NCI-H345 treated with DMSO at 0.1 percent for 48 hours (cell line): Measurements from ENCODE around the gene AGXT.

Experiments
- DNase-seq: peaks from one replicate; lab custom pipeline; 2025; ENCODE audit not compliant: unreplicated experiment; lab: John Stamatoyannopoulos, UW

AGXT gene

DNA sequence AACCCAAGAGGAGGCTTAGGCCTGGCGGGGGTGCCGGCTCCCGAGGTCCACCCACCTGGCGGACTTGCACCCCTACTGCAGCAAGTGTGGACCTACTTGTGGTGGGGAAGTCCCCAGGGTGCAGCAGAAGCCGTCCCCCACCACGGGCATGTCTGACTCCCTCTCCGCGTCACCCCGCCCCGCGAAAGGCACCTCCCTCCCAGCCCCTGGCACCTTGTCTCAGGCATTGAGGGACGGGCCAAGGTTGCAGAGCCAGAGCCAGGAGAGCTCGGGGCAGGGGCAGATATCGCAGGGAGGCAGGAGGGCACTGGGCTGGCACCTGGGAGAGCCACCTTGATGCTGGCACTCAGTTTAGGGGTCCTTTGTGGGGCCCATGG is 56.6 kb downstream of the AGXT start:
- DNase-seq: no peak

DNA sequence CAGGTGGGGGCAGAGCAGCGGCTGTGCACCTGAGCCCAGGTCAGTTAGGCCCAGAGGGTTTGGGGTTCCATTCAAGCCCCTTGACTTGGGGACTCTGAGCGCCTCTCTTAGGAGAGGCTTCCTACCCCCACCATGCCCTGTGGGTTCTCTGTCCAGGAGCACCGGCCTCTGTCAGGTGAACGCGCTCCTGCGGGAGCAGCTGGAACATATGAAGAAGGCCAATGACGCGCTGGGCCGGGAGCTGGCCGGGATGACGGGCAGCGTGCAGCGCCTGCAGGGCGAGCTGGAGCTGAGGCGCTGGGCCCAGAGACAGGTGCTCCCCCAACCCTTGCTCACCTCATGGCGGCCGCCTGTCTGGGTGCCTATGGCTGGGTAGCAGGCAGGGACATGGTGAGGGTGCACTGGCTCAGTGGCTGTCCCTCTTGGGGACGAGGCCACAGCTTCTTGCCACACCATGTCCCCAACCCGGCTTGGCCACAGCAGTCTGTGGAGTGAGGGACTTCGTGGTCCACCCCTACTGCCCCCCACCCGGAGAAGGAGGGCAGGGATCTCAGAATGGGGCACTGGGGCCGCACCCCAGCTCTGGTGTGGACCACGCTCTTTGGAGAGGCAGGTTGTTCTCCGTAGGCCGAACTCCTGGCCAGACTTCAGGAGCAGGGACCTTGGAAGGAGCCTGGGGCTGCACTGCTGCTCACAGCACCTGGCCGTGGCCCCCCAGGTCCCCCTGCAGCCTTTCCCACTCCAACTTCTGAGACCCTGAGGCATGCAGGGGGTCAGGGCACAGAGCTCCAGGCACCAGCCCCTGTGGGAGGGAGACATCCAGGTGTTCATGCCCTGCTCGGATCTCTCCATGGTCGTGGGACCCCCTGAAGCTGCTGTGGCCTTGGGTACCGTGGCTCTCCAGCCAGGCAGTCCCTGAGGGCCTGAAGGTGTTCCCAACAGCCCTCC is 57.2 kb downstream of the AGXT start:
- no peak for DNase-seq

DNA sequence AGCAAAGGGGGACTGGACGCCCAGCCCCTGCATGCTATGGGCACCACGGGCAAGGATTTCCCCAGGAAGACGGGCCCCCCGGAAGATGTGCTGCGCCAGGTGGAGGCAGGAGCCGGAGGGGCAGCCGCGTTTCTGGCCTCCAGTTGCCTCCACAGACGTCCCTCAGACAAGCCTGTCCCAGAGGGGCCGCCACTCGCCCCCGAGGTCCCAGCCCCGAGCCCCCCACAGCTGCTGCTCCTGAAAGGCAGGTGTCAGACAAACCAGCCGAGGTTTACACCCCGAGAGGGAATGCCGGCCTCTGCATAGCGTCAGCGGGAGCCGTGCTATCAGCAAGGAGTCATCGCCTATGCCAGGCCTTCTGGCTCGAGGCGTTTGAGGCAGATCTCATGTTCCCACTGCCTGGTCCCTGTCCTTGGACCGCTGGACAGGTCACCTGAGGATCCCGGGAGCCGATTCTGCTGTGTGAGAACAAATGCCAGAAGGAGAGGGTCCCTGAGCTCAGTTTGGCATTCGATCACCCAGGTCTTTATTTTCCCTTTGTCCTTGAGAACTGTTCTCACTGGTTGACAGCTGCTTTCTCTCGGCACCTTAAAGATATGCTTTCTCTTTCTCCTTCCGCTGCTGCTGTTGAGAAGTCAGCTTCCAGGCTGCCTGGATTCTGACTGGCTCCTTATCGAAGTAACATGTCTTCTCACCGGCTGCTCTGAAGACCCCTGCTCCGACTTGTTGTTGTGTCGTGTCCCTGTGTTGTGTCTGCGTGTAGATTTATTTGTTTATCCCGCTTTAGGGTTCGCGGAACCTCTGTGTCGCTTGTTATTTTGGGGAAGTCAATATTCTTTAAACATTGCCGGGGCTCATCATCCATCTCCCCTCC is 58.1 kb downstream of the AGXT start:
- no peak for DNase-seq

DNA sequence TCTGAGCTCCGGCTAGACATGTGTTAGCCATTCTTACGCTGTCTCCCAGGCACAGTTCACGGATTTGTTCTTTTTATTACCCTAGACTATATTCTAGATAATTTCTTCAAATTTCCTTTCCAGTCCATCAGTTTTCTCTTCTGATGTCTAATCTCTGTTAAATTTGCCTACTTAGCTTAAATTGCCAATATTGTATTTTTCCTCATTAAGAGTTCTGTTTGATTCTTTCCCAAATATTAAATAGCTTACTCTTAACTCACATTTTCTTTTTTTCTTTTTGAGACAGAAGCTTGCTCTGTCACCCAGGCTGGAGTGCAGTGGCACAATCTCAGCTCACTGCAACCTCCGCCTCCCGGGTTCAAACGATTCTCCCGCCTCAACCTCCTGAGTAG is 58.8 kb downstream of the AGXT start:
- no peak for DNase-seq

DNA sequence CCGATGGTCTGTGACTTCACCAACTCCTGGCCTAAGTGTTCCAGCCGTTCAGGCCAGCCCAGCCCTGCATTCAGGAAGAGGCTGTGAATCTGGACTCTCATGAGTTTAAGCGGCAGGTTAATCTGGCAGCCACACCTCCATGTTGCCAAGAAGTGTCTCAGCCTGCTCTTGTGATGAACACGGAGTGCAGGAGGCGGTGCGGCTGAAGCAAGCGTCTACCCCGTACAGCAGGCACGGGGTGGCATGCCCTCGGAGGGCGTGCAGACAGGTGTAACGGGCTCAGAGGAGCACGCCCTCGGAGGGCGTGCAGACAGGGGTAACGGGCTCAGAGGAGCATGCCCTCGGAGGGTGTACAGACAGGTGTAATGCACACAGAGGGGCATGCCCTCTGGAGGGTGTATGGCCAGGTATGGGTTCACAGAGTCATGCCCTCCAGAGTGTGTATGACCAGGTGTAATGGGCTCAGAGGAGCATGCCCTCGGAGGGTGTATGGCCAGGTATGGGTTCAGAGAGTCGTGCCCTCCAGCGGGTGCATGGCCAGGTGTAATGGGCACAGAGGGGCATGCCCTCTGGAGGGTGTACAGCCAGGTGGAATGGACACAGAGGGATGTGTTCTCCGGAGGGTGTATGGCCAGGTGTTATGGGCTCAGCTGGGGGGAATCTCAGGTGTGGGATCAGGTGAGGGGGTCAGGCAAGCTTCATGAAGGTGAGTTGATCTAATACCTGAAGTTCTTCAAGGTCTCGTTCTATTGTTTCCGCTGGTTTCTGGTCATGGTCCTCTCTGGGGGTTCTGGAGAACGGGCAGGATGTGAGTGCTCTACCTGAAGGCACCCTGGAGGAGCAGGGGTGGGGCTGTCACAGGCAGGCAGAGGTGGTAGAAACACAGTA is 60.1 kb downstream of the AGXT start:
- no peak for DNase-seq

DNA sequence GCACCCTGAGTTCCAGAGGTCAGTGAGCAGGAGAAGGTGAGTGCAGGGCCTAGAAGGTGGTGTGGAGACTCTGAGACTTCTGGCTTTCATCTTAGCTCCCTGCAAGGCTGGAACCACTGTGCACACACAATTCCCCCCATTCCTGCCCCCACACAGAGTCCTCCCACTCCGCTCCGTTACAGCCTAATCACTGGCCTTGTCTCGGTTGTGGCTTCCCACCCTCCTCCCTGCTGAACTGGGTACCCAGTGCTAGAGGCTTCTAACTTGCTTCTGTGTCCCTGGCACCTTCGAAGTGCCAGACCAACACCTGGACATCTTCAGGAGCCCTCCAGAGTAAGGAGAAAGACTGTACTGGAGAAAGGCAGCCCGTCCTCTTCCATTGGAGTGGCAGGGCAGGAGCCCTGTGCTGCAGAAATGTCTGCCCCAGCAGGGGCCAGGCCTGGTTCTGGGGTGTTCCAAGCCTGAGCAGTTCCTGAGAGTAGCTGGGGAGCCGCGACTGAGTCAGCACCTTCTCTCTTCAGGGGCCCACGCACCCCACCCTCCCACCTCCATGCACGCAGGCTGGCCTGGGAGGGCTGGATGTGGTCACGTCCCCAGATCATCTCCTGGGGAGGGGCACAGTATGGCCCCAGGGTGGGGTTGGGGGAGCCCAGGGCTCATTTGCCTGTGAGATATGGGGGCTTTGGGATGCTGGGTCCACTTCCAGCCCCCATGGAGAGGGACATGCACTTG is 60.9 kb downstream of the AGXT start:
- DNase-seq: no peak
